Measurements from ENCODE around the gene ZNF827.

The ZNF827 gene

DNA sequence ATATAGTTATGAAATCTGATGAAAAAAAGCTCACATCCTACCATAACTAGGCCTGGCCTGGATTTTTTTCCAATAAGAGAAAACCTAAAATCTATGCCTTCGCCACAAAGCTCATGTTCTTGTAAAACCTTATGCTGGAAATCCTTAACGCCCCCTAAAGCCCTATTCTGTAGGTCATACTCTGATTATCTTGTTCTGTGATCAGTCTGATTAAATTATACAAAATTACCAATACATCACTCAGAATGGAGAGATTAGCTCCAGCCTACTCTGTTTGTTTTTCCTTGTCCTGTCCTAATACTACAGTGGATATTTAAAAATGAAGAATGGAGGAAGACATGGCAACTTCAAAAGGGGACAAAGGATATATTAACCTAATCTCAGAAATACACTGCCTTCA, 7.2 kb downstream of the ZNF827 start:
- no peak for DNase-seq

DNA sequence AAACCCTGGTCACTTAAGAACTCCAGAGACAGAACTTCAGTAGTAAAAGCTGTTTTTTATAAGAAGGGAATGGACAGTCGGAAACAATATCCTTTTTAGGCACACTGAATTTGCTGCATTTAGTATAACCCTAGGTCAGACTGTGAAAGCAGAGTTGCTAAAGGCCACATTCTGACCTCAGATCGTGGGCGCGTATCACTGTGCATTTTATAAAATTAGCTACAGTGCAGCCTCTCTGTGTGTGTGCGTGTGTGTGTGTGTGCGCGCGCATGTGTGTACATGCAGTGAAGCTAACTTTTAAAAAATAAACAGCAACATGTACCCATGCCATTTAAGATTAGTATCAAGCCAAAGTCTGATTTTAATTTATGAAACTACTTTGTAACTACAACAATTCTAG, 8.0 kb downstream of the ZNF827 start:
- DNase-seq: no peak

DNA sequence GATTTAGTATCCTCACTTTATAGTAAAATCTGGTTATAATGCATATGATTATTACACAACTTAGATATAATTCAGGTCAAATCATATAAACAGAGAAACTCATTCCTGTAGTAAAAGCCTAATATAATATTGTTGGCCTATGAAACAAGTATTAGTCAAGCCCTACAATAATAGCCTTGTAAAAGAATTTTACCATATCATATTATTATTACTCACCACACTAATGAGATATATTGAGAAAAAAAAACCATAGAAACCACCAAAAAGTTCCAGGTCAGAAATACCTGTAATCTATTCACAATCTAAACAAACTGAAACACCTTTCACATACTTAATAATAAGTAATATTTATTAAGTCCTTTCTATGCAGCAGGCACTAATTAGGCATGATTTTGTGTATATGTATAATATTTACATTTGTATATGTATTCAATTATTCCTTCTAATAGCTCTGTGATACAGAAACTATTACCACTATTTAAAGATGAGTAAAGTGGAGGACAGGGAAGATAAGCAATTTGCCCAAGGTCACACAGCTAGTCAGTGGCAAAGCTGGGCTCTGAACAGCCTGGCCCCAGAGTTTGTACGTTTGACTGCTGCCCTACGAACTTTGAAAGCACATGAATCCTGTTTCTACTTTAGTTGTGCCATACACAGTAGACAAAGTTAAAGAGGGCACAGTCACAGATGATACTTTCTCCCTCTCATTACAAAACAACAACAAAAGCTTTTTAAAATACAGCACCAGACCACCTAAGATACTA, 9.0 kb downstream of the ZNF827 start:
- no peak for DNase-seq

DNA sequence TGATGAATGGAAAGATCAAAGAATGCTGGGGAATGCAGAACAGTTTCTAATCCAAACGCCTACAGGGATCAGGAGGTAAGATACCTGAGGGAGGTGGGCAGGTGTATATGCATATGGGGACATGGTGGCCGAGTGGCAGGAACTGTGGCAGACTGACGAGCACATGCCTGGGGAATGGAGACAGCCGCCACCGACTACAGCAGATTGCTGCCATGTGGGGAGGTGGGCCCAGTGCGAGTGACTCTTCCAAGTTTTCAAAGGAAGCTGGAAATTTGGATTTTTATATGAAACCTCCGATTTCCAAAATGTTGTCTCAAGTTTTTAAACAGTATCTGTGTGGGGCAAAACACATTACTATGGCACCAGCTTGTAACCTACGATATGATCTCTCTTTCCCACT, 9.9 kb downstream of the ZNF827 start:
- DNase-seq: no peak

DNA sequence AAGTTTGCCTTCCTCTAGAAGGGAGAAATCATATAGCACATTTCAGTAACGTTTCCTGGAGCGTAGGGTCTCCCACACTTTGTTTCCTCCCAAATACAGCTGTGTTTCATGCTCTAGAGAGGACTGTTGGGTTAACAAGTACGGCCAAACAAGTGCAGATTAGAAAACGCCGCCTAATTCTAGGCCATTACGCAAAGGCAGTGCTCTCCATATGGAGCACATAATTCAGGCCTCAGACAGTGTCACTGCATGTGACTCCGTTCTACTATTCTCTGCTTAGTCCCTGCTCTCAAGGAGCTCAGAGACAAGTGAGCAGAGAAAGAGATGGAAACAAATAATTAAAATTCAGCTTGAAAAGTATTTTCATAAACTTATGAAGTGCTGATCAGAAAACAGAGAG, 11.6 kb downstream of the ZNF827 start:
- DNase-seq: no peak

DNA sequence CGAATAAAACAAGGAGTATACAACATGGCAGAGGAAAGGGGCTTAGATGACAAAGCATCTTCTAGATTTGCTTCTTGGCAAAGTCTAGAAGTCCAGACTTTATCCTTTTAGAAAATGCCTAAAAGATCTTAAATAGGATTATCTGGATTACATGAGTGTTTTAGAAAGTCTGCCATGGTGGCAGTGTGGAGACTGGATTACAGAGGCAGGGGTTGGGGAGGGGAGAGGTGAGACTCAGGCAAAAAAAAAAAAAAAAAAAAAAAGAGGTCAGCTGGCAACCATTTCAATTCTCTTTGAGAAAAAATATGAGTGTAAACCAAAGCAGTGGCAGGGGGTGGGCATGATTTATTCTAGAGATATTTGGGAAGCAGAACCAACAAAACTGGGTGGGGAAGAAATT, 17.4 kb downstream of the ZNF827 start:
- no peak for DNase-seq

DNA sequence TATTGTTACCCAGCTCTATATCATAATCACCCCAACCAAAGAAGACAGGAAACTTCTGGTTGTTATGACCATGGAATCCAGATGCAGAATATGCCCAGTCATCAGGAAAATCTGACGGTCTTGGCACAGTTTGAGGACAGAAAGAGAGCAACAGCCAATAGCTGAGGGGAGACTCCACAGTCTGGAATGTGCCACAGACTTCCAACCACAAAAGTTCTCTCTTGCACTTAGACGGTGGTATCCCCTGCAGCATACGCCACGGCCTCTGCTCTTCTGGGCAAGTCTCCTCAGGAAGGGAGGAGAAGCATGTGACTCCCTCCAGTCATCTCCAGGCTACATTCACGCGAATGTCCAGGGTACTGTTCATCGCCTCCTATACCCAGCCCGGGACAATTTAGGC, 18.4 kb downstream of the ZNF827 start:
- no peak for DNase-seq

DNA sequence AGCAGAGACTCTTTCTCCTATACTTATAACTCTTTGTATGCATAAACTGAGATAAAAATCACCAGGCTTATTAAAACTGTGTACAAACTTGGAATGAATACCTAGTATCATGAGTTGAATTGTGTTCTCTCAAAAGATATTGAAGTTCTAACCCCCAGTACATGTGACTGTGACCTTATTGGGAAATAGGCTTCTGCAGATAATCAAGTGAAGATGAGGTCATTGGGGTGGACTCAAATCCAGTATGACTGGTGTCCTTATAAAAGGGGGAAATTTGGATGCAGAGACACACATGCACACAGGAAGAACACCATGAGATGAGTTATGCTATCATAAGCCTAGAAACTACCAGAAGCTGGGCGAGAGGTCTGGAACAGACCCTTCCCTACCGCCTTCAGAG, 26.2 kb downstream of the ZNF827 start:
- no peak for DNase-seq

DNA sequence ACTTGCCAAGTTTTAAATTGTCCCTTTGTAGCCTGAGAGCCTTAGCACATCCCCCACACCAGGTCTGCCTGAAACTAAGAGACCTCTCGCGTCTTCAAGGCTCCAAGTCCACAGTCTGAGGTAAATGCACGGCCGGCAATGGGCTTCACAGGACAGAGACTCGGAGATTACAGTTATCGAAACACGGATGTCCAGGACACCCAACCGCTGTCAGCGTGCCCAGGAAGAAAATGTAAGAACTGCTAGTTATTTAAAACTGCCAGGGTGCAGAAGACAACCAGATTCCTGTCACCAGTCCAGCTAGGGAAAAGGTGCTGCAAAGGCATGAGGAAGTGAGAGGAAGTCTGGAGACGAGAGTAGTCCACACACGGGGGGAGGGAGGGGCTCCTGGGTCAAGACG, 28.9 kb downstream of the ZNF827 start:
- DNase-seq: no peak

DNA sequence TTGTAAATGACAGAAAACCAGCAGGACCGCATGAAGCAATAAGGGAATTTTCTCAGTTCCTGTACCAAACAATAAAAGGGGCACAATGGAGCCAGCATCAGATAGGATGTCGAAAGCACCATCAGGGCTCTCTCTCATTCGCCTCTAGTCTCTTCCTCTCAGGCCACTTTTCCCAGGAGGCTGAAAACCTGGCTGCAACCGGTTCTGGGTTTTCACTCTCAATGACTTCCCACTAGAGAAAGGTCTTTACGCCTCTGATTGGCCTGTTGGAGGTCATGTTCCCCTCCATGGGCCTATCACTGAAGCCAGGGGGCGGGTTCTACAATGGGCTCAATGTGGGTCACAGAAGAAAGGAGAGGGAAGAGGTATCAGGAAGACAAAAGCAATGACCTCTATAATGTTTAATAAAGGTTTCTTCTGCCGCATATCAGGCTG, 29.3 kb downstream of the ZNF827 start:
- DNase-seq: no peak

DNA sequence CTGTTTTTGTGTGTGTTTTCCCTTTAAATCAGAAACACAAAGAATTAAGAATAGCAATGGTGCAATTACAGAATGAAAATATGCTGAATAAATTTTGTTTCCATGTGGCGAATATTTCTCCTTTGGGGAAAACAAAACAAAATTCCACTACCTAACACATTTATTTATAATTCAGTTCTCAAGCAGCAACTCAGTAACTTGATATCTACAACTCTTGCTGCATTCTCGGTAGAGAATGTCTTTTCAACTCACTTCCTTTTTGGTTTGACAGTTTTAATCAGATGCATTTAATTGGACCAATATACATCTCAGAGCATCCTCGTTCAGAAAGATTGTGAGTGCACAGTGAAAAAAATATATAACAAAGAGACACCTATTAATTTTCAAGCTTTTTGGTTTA, 30.8 kb downstream of the ZNF827 start:
- DNase-seq: no peak

DNA sequence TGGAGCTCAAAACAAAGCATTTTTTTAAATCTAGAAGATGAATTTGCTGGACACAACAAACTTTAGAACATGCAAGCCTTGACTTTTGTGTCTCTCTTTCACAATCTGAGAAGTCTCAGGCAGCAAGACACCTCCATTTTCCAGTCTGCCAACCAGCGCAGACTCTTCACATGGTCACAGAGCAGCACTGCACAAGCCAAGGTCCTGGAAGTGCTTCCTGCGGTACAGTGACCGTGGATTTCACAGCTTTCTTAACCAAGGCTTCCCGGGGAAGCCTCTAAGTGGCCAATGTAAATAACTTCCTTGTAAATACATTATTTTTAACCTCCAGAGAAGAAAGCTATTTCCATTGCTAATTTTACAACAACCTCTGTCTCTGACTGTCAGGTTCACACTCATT, 31.2 kb downstream of the ZNF827 start:
- no peak for DNase-seq

DNA sequence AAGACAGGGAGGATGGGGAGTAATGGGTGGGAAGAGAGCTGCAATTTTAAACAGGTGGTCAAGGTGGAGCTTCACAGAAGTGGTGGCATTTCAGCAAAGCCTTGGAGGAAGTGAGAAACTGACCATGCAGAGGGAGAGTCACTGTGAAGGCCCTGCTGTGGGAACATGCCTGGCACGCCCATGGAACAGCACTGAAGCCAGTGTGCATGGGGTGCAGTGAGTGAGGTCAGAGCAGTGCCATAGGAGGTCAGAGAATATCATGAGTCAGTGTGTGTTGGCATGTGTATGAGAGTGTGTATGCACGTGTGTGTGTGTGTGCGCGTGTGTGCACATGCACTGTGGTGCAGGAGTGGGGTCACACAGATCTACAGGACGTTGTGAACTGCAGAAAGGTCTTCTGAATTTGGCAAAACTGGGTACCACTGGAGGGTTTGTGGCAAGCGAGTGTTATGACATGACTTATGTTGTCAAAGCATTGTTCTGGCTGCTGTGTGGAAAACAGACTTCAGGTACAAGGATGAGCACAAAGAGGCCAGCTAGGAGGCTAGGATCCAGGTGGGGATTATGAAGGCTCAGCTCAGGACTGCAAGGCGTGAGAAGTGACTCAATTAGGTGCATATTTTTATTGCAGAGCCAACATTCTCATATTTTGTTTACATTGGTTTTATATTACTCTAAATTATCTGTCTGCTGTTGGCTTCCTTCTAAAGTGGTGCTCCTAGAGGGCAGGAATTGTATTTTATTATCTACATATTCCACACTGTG, 34.0 kb downstream of the ZNF827 start:
- DNase-seq: no peak

DNA sequence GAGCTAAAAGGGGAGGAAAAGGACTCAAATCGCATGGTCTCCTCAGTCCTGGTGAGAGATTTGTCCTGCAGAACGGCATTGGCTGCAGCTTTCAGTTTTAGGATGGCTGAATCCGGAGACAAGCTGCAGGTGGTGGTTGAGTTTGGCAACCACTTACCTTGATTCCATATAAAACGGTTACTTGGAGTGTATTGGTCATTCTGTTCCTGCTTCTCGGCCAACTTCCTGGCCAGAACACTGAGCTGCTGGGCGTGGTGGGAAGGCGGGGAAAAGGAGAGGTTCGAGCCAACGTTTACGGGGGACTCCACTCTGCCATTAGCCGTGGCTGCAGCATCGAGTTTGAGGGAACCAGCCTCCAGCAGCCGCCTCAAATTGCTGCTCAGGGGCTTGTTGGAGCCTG, 36.1 kb downstream of the ZNF827 start:
- no peak for DNase-seq

DNA sequence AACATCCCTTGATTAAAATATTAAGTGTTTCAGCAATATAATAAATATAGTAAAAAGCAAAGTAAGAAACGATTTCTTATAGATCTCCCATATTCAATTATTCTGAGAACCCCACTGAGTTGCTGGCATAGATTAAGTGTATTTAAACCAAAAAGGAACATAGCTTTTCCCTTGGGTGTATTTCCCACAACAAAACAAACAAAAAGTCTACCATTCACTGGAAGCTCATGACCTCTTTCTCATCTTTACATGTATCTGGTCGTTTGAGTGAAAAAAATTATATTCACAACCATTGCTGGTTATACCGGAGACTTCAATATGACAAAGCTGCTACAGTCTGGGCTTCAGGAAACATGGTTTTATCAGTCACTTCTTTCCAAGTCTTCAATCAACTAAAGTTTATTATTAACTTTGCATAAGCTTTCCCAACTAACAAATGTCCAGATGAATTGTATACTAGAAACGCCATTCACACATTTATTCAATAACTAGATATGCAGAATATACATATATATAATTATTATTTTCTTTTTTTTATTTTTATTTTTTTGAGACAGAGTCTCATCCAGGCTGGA, 38.6 kb downstream of the ZNF827 start:
- no peak for DNase-seq

DNA sequence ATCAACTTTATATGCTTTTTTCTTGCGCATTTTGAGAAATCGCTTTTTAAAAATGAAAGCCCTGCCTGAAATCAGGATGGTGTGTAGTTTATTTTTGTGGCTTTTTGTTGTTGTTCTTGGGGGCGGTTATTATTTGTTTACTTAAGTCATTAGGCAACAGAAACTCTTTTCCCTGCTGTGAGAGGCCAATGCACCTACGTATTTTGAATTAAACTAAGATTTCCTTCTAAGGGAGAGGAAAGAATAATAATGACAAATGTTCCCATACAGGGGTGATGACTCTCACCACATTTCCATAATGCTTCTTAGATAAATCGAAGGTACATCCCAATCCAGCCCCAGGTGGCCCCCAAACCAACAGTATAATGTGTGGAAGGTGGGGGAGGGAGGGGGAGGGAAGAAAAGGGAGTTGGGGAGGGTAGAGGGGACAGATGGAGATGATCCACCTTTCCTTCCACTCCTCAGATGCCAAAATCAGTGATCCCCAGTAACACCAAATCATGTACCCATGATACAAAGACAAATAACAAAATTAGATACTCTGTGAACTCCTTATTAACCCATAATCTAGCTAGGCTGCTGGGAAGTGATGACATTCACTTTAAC, 39.6 kb downstream of the ZNF827 start:
- no peak for DNase-seq

DNA sequence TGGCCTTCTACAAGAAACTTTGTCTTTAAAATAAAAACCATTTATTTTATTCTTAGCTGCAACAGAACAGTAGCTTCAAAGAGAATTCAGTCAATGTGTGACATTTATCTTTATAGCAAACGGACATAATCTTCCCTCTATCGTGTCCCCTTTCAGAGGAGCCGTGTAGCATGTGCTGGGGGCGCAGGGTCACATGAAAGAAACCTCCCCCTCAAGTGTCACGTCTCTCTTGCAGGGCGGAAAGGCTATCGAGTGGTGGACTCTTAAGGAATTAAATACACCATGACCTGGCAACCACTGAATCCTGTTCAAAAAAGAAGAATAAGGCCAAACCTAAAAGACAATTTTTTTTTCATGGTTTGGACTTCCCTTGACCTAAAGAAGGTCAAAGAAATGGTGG, 40.2 kb downstream of the ZNF827 start:
- no peak for DNase-seq

DNA sequence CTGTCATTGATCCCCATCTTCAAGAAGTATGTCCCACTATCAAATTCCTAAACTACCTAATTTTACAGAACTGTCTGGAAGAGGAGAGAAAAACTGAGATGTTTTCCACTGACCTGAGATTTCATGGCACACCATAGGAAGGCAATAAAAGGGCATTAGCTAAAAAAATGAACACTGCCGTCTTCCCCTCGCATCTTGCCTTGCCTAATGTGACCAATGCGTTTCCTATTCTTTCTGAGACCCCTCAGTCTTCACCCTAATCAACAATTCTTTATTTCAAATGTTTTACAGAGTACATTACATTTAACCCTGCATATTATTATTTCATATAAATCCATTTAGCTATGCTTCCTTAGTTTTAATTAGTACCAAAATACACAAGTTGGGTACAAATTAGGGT, 43.6 kb downstream of the ZNF827 start:
- no peak for DNase-seq

DNA sequence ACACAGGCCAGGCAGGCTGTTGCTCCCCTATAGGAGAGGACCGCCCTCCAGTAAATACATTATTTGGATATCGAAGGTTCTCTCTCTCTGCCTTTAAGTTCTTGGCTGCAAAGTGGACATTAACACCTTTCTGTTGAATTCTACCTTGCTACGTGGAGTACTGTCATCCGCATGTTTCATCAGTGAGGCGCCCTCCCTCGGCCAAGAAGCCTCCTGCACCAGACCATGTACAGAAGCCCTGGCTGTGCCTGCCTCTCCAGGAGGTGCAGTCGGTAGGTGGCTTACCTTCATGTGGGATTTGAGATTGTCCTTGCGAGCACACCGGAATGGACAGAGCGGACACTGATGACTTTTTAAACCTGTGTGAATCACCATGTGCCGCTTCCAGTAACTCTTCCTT, 46.7 kb downstream of the ZNF827 start:
- no peak for DNase-seq

DNA sequence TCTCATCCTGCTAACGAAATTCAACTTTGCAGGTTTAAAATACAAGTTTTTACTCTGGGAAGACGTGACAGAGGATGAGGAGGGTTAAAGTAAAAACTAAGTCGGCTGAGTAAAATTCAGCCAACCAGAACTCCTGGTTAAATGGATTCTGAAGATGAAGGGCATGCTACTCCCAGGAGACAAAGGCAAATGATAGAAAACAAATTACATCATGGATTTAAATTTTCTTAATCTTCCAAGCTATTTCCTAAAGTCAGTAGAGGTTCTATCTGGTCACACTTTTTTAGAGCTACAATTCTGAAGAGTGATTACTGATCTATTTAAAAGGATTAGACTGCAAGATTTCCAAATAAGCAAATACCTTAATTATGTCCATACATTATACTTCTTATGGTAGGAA, 47.9 kb downstream of the ZNF827 start:
- no peak for DNase-seq

DNA sequence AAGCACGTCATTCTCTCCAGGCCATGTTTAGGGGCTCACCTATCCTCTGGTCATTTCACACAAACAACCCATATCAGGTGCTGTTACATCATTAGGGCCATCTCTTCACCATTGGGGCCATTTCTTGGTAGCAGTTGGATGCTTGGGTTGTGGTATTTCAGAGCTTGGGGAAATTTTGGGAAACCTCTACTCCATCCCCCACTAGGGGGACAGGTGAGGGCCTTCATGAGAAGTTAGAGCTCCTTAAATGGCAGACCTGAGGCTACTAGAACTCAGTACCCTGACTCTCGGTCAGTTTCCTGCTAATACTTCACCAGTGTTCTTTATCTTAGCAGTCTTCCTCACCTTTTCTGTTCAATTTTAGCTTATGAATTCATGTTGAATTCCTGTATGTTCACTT, 50.2 kb downstream of the ZNF827 start:
- no peak for DNase-seq

DNA sequence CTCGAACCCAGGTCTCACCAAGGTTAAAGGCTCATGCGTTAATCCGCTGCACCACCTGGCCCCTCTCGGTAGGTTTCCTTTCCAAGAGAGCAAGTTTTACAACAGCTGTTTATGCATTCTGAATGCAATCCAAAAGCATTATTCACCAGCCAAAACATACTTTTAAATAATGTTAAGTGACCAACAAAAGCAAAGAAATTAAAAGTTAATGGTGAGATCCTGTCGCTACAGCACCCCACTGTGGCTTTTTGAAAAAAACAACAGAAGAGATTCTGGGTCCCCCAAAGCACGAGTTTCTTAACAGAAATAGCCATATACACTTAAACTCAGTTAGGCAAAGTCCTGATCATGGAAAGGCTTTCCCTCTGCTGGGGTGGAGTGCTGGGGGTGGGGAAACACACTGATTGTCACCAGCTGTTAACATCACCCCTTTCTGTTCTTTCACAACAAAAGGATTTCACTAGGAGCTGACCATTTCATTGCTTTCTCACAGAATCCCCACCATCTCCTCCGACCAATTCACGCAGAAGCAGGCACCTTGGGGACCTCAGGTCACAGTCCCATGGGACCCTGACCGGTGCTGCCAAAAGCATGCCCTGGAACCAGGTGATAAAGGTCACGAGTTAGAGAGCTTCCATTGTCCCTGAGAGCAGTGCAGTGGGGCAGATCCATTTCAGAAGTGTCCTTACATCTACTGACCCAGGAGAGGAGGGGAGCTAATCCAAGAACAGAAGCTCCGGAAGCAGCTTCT, 51.2 kb downstream of the ZNF827 start:
- no peak for DNase-seq

DNA sequence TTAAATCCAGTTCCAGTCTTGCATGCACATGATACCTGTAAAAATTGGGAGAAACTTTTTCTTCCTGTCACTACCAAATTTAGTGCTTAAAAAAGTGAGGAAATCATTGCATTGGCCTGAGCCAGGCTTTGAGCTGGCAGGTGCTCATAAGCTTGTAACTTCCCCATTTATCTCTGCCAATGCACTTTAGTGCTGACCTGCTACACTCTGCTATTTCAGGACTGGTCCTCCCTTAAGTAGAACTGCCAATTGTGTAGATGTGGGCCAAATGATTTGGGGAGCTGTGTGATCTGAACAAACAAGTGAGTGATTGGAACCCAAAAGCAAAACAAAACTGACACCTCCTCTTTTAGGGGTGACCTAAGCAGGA, 51.8 kb downstream of the ZNF827 start:
- no peak for DNase-seq

Measured in effector CD8-positive, alpha-beta T cell (primary cell).